Breast epithelium (tissue), 4 donors: ENCODE measurements around the gene RERG. TPM values are rescaled to one million over a fixed set of nuclear protein-coding genes. Genes with fewer than 3 reads are reported as not detected.

ENCODE experiments used
- DNase-seq, 2 donors: peaks; one replicate each; pipeline ENCODE4 v3.0.0-alpha.2; 2019; ENCODE audit warnings: low spot score in 2 of 2
- H3K27ac ChIP-seq, 2 donors: fragments of 200-600 bp; sonication (generic) in 1 of 2; one replicate each; pipeline ENCODE4 v1.5.1; 2016 to 2019; ENCODE audit warnings: mild to moderate bottlenecking in 1 of 2
- H3K27me3 ChIP-seq, 2 donors: fragments of 200-600 bp; sonication (generic) in 1 of 2; one replicate each; pipeline versions ENCODE4 v1.5.1 to v1.6.0; 2017 to 2019; ENCODE audit warnings: control low read depth in 1 of 2, mild to moderate bottlenecking in 1 of 2
- H3K36me3 ChIP-seq: fragments of 200-600 bp; one replicate; pipeline ENCODE4 v1.5.1; 2019
- H3K4me1 ChIP-seq, 2 donors: fragments of 200-600 bp; sonication (generic); one replicate each; pipeline ENCODE4 v1.5.1; 2016 to 2019; ENCODE audit warnings: control low read depth in 1 of 2
- H3K4me3 ChIP-seq, 3 donors: fragments of 200-600 bp; sonication (generic); 1 replicate in 2 of 3; 2 replicates in 1 of 3; pipeline ENCODE4 v1.5.1; 2016 to 2019; ENCODE audit warnings: mild to moderate bottlenecking in 3 of 3, moderate library complexity in 2 of 3
- H3K9me3 ChIP-seq, 2 donors: fragments of 200-600 bp; sonication (generic) in 1 of 2; one replicate each; pipeline ENCODE4 v1.5.1; 2016 to 2019; ENCODE audit warnings: control low read depth in 1 of 2
- POLR2A ChIP-seq: fragments of 450-650 bp; IDR thresholded peaks from one replicate; pipeline ENCODE4 v1.6.1; 2016; ENCODE audit warnings: antibody characterized with exemption, mild to moderate bottlenecking, moderate library complexity
- POLR2AphosphoS5 ChIP-seq, 3 donors: sonication (generic); formaldehyde crosslinking; IDR thresholded peaks; one replicate each; pipeline ENCODE4 v1.6.1; 2017; ENCODE audit warnings: antibody characterized with exemption in 3 of 3
- intact Hi-C: fragments of 100-400 bp; cut with DNase I; formaldehyde crosslinking; loops from one replicate; pipeline ENCODE4 v1.15.1; 2023; ENCODE audit warnings: low total_unique reads
- total RNA-seq, 3 donors: library from RNA; depleted of rRNA; stranded (reverse); fragments of >200 nt; gene quantifications; one replicate each; pipeline ENCODE4 v1.1.0, GENCODE V29; 2016
- TF ChIP-seq, protein P1 (sequence below), 3 donors: fragments of 450-650 bp; IDR thresholded peaks; one replicate each; pipeline ENCODE4 v1.5.1; 2016 to 2017; ENCODE audit warnings: antibody characterized with exemption in 3 of 3, mild to moderate bottlenecking in 3 of 3, moderate library complexity in 3 of 3

Gene RERG
- total RNA-seq, 3 donors from 2014 or later = 16.3 to 126 (median 60.0) TPM

DNA sequence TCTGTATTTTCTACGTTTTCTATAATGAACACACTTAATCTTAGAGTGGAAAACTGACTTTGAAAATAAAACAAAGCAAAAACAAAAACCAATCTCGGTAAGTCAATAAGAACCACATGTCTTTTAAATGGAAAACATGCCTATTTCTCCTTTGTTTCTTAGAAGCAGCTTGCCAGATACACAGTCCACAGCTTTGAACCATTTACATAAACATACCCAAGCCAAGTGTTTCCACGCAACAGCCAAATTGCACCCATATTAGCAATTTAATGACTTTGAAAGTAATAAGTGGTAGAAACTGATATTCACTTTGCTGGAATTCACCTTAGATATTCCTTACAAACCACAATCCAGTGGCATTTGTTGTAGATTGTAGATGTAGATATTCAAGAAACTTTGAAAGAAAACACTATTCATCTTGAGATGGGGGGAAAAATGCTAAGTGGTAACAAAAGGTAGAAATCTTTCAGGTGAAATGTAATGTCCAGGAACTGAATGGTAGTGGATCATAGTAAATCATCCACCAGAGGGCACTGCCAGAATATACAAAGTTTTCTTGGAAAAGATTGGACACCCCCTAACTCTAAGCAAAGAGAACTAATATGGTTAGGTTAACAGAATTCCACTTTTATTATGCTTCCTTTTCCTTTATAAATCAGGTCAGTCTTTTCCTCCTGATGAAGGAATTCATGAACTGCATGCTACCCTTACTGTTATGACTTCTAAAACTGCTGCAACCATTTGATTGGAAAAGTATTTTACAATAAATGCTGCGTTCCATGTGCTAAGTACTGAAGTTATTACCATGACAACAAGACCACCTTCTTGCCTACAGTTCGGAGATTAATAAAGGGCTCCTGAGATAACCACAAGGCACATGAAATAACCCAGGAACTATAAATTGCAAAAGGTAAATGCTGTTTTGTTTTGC, 69.8 kb downstream of the RERG start:
- Histone ChIP-seq H3K4me1 (peaks cover 11 to 13% of the 10 kb centered on the region in 2 donors), H3K9me3 (no peaks in the 10 kb centered on the region), H3K4me3 (peak overlapping the region in 1 of 3 donors; percentile 32), H3K27ac (peak overlapping the region; percentile 74 to 79), H3K36me3 (no peaks in the 10 kb centered on the region), H3K27me3 (no peaks in the 10 kb centered on the region)
- DNase-seq = no peak
- TF ChIP-seq POLR2A = no peak
- TF ChIP-seq, protein P1, sequence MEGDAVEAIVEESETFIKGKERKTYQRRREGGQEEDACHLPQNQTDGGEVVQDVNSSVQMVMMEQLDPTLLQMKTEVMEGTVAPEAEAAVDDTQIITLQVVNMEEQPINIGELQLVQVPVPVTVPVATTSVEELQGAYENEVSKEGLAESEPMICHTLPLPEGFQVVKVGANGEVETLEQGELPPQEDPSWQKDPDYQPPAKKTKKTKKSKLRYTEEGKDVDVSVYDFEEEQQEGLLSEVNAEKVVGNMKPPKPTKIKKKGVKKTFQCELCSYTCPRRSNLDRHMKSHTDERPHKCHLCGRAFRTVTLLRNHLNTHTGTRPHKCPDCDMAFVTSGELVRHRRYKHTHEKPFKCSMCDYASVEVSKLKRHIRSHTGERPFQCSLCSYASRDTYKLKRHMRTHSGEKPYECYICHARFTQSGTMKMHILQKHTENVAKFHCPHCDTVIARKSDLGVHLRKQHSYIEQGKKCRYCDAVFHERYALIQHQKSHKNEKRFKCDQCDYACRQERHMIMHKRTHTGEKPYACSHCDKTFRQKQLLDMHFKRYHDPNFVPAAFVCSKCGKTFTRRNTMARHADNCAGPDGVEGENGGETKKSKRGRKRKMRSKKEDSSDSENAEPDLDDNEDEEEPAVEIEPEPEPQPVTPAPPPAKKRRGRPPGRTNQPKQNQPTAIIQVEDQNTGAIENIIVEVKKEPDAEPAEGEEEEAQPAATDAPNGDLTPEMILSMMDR (IDR thresholded peaks at IDR 0.05) = peak; percentile 61 to 73 (median 72)
- intact Hi-C loops = loop anchor here (10.0 kb wide), 1 partner anchor 53 kb away; no protein-coding TSS in a partner anchor

DNA sequence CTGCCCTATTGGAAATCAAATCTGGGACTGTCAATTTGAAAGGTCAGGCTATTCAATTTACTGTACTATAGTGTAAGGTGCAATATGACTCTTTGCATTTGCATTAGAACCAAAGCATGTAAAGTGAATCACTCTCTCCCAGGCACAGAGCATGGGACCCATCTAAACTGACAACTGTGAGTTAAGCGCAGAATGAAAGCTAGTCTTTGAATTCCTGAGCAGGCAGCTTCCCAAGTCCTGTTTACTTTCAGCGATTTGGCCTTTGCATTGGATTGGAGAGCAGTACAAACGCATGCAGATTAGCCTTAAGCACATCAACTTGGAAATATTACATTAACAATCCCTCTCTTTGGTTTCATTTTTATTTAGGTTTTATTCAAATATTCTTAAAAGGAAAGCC, 74.6 kb downstream of the RERG start:
- TF ChIP-seq POLR2AphosphoS5 (IDR thresholded peaks at IDR 0.05) = no peak
- TF ChIP-seq, protein P1 (IDR thresholded peaks at IDR 0.05) = no peak
- Histone ChIP-seq H3K9me3 (no peaks in the 10 kb centered on the region), H3K4me1 (no peaks in the 10 kb centered on the region), H3K27ac (peak overlapping the region; percentile 3 to 37), H3K27me3 (no peaks in the 10 kb centered on the region), H3K36me3 (no peaks in the 10 kb centered on the region), H3K4me3 (no peak overlapping the region)
- intact Hi-C loops = no loop called here
- DNase-seq = no peak

DNA sequence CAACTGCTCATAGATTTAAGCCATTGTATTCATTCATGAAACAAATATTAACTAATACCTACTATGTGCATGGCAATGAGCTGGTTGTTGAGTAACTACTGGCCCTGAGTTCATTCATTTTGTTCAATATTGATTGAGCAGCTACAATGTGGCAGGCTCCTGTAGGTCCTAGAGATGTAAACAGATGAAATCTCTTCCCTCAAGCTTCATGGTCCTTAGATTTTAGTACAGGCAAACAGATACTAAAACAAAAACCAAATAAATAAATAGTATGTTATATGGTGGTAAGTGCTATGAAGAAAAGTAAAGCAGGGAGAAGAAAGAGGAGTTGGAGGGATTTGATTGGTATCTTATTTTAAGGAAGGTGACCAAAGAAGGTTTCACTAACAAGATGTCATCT, 77.8 kb downstream of the RERG start:
- H3K4me1 ChIP-seq = no peaks in the 10 kb centered on the region
- intact Hi-C loops = no loop called here
- TF ChIP-seq POLR2A = no peak
- no peak for TF ChIP-seq POLR2AphosphoS5 (IDR thresholded peaks at IDR 0.05)
- TF ChIP-seq, protein P1 (IDR thresholded peaks at IDR 0.05) = no peak

DNA sequence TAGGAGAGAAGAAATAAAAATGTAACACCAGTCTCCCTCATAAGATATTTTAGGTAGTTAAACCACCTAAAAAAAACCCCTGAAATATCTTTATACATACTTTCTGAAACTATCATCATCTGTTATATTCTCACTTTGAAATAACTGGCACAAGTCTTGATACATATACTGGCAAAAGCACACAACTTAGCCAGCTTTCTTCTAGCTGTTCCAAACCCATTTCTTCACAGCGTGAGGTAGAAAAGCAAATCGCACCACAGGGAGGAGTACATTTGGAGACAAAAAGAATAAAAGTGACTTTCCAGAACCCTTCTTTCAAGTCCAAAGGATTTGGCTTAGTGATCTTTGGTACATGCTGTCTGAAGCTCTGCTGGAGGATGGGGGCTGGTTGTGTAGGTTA, 78.5 kb downstream of the RERG start:
- Histone ChIP-seq H3K9me3 (no peaks in the 10 kb centered on the region), H3K27ac (no peak overlapping the region), H3K36me3 (no peaks in the 10 kb centered on the region), H3K4me3 (no peak overlapping the region), H3K4me1 (no peaks in the 10 kb centered on the region), H3K27me3 (no peaks in the 10 kb centered on the region)
- no peak for DNase-seq
- intact Hi-C loops = no loop called here
- no peak for TF ChIP-seq POLR2A
- no peak for TF ChIP-seq POLR2AphosphoS5 (IDR thresholded peaks at IDR 0.05)

More for the DNA sequence above, 77.8 kb downstream of the RERG start:
- Histone ChIP-seq H3K36me3 (no peaks in the 10 kb centered on the region), H3K9me3 (no peaks in the 10 kb centered on the region), H3K4me3 (no peak overlapping the region), H3K27me3 (no peaks in the 10 kb centered on the region), H3K27ac (no peak overlapping the region)
- no peak for DNase-seq

DNA sequence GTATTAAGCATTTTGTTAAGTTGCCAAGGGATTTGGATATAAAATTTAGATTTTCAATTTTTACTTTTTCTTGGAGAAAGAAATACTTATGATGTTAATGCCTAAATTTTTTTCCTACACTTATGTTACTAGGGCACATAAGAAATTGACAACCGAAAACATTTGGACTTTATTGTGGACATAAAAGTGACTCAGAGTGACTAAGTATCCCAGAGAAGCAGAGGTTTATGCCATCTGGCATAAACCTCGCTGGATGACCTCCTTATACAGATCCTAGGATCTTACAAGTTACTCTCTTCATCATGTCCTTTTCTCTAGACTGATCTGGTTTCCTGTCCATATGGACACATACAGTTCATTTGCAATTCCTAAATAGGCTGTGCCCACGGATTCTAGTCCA, 89.8 kb downstream of the RERG start:
- Histone ChIP-seq H3K4me3 (no peak overlapping the region), H3K36me3 (no peaks in the 10 kb centered on the region), H3K27me3 (no peaks in the 10 kb centered on the region), H3K27ac (peak overlapping the region; percentile 26 to 45), H3K9me3 (no peaks in the 10 kb centered on the region), H3K4me1 (no peaks in the 10 kb centered on the region)
- no peak for DNase-seq
- no peak for TF ChIP-seq POLR2AphosphoS5 (IDR thresholded peaks at IDR 0.05)
- TF ChIP-seq, protein P1 (IDR thresholded peaks at IDR 0.05) = no peak
- no peak for TF ChIP-seq POLR2A
- intact Hi-C loops = no loop called here
